ENCODE measurements around the gene KIAA1217.

KIAA1217 gene

GRCh38 chr10:24518411-24518810, 309.5 kb downstream of the KIAA1217 start:
- no peak for DNase-seq

DNA sequence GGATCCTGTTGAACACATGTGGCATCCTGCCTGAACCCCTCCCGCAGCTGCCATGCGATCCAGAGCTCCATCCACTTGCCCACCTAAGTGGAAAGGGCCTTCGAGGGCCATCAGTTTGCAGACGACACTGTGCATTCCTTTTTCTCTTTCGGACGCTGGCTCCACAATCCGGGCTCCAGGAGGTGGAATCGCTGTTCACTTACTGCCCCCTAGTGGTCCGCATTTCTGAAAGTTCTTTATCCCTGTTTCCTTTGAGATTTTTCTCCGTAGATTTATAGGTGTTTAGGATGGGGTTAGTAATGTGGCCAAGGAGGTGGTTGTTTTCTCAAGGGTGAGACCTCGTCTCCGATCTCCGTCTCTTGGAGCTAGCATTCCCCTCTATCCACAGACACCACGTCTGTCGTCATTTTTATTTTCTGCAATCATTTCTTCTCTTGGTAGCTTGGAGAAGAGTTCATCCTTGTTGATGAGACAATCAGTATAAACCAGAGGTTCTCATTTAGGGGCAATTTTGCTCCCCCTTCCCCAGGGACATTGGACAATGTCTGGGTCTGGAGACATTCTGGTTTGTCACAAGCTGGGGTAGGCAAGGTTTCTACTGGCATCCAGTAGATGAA, 310.2 kb downstream of the KIAA1217 start:
- DNase-seq = no peak

DNA sequence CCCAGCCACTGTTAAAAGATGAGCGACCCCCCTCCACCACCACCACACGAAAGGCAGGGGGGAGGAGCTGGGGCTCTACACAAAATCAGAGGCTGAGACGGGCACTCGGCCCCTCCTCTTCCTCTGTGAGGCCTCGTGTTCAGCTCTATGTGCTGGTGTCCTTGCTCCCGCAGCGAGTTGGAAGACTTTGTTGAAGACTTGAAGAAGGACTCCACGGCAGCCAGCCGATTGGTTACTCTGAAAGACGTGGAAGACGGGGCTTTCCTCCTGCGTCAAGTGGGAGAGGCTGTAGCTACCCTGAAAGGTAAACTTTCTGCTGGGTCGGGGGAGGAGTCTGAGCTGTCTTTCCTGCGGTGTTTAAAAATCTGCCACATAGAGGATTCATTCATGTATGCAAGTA, 311.0 kb downstream of the KIAA1217 start:
- no peak for DNase-seq

GRCh38 chr10:24524314-24524713, 315.4 kb downstream of the KIAA1217 start:
- DNase-seq = no peak

- DNase-seq = no peak
Measured at GRCh38 chr10:24526085-24526649, 317.2 kb downstream of the KIAA1217 start.

DNA sequence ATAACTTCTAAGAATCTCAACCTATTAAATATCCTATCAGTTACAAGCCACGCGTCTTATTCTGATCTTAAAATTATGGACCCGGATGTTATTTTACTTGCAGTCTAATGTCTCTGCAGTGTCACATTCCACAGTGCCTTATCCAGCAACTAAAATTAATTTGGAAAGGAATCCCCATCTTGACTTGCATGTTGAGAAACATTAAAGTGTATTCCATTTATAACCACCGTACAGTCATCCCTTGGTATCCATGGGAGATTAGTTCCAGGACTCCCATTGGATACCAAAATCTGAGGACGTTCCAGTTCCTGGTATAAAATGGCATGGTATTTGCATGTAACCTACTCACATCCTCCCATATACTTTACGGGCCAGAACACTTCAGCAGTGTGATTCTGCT, 320.0 kb downstream of the KIAA1217 start:
- no peak for DNase-seq

- DNase-seq = no peak
Measured at GRCh38 chr10:24531439-24531838, 322.5 kb downstream of the KIAA1217 start.

DNA sequence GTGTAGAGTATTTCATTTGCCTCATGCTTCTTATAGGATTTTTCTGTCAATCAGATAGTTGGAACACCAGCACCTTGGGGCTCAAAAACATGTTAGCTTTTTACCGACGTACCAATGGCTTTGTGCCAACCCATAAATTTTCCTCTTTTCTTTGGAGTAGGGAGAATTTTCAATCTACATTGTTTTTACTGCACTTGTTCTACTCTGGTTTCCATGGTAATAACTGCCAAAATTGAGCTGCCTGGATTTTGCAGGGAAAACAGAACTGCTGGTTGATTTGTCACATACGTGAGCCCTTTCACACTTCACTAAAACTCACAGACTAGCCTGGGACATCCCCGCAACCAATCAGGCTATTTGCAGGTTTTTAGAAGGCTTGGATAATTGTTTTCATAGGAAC, 325.0 kb downstream of the KIAA1217 start:
- no peak for DNase-seq

- DNase-seq = no peak
Measured at GRCh38 chr10:24536636-24537035, 327.7 kb downstream of the KIAA1217 start.

GRCh38 chr10:24541239-24541753, 332.4 kb downstream of the KIAA1217 start:
- no peak for DNase-seq

GRCh38 chr10:24542314-24543270, 333.7 kb downstream of the KIAA1217 start:
- no peak for DNase-seq

DNA sequence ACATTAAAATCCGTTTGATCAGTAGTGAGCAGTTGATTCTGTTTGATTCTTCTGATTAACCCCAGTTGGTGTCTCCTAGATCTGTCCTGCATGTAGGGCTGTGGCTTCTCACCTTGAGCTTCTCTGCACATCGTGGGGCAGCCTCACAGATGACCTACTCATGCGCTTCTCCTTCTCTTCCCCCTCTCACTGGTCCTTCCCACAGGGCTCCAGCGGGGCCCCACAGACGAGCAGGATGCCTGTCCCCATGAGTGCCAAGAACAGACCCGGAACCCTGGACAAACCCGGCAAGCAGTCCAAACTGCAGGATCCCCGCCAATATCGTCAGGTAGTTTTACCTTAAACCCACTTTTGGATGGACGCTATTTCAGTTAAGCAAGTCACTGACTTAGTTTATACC, 335.8 kb downstream of the KIAA1217 start:
- no peak for DNase-seq

DNA sequence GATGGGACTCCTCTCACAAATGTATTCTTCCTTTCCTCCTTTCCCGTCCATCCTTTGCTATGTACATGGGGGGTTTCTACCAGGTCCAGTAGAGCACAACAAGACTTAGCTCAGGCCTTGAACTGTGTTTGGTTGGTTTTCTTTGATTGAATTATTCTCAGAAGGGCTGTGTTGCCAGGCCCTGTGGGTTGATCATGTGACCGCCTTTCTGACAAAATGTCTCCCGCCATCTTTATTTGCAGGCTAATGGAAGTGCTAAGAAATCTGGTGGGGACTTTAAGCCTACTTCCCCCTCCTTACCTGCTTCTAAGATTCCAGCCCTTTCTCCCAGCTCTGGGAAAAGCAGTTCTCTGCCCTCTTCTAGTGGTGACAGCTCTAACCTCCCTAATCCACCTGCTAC, 336.6 kb downstream of the KIAA1217 start:
- no peak for DNase-seq

- DNase-seq = no peak
Measured at GRCh38 chr10:24550680-24551079, 341.7 kb downstream of the KIAA1217 start.

GRCh38 chr10:24551161-24551560, 342.2 kb downstream of the KIAA1217 start:
- no peak for DNase-seq

DNA sequence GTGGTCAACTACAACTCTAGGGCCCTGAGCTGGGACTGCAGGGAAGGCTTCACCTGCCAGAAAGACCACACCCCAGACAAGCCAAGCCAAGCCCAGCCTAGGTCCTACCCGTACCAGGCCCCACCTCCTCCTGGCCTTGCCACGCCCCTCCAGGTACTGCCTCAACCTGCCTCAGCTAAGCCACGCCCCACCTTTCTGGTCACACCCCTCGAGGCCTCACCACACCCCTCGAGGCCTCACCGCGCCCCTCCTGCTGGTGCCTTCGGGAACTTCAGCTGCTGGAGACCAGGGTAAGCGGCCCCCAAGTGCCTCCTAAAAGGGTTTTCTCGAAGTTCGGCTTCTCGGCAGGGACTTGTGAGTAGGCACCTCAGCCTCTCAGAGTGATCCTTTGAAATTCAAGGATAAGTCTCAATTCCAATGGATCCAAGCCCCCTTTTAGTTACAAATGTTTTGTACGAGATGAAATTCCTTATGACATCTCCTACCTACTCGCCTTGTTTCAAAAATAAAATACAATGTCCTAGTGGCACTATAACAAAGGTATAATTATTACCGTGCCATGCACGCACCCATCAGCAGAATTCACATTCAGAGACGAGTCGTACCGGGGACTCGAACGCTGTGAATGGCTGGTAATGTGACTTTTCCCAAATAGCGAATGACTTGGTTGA, 343.5 kb downstream of the KIAA1217 start:
- DNase-seq = no peak

DNA sequence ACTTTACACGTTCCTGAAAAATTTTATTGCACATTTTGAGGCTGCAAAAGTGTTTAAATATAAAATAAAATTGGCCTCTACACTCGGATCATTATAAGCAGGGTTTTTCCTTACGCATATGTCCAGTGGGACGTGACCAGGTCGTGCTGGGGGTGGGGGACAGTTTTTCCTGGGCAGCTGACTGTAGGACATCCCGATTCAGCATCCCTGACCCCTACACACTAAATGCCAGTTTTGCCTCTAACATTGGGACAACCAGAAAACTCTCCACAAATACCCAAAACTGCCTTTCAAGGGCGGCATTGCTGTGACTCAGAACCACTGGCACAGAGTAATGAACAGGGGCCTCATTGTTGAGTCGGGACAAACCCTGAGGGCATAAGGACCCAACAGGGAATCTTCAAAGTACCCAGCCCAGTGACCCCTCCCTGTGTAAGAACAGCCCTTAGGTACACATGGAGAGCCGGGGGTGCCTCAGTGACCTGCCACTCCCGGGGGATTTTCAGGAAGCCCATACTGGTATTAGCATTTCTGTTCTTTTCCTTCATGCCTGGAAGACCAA, 344.2 kb downstream of the KIAA1217 start:
- no peak for DNase-seq

DNA sequence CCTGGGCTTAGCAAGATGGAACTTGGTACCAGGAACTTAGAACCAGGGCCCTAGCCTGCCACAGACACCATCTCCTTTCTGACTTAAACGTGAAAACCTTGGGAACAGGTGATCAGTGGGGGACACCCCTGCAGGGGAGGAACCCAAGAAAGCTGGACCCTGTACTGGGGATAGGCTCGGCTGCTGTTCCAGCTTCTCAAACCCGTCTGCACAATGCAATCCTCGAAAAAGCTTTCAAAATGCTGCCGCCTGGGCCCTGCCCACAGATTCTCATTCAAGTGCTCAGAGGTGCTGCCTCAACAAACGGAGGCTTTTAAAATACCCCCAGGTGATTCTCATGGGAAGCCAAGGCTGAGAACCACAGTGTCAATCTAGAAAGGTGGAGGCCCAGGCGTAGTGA, 345.1 kb downstream of the KIAA1217 start:
- DNase-seq = no peak

DNA sequence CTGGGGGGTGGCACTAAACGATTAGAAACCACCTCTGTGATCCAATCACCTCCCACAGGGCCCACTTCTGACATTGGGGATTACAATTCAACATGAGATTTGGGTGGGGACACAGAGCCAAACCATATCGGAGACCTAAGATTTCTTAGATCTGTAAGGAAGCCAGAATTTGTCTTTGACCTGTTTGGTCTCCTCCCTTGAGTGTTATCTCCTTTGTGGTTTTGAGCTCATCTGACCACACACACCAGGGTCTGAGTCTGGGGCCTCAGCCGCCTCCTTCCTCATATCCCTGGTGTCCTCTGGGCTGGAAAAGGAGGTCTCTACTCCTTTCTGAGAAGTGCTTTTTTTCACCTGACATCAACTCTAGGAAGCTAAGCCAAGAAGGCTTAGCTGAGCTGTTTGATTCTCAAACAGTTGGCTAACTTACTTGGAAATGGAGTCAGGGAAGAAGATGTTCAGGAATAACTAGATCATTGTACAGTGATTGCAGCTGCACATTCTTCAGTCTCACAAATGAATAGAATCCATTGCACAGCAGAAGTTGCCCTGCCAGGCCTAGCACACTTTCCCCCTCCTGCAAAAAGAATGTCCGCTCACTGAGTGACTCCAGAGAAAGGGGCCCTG, 347.3 kb downstream of the KIAA1217 start:
- no peak for DNase-seq

GRCh38 chr10:24556750-24557742, 348.1 kb downstream of the KIAA1217 start:
- DNase-seq = peak; percentile 2

DNA sequence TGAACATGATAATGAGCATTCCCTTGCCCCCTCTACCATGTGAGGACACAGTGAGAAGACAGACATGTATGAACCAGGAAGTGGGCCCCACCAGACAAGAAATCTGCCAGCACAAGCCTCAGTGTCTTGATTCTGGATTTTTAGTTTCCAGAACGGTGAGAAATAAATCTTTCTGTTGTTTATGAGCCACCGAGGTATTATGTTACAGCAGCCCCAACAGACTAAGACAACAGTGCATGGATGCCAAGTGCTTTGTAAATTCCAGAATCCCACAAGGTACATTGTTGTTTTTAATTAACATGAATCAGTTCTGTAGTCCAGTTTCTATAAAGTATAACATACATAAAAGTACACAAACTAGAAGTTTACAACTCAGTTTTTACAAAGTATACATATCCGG, 352.5 kb downstream of the KIAA1217 start:
- no peak for DNase-seq

All from NCI-H2107 (cell line).